GOT3 (cell line): ENCODE measurements around the gene SUSD4.

ENCODE experiments used
- DNase-seq: peaks from one replicate; lab custom pipeline; 2025; ENCODE audit warnings: mixed read lengths; lab: John Stamatoyannopoulos, UW

The SUSD4 gene

GRCh38 chr1:223228931-223229528, 134.9 kb downstream of the SUSD4 start:
- no peak for DNase-seq

GRCh38 chr1:223228201-223228600, 135.8 kb downstream of the SUSD4 start:
- no peak for DNase-seq

GRCh38 chr1:223227486-223228196, 136.3 kb downstream of the SUSD4 start:
- no peak for DNase-seq

- DNase-seq: no peak
These were observed 136.9 kb downstream of the SUSD4 start for GRCh38 chr1:223227031-223227430.

GRCh38 chr1:223226271-223226670, 137.7 kb downstream of the SUSD4 start:
- no peak for DNase-seq

GRCh38 chr1:223225481-223225880, 138.5 kb downstream of the SUSD4 start:
- no peak for DNase-seq

- no peak for DNase-seq
These were observed 138.9 kb downstream of the SUSD4 start for GRCh38 chr1:223225061-223225460.

- no peak for DNase-seq
These were observed 139.5 kb downstream of the SUSD4 start for GRCh38 chr1:223224465-223224864.

GRCh38 chr1:223223091-223223995, 140.6 kb downstream of the SUSD4 start:
- no peak for DNase-seq

- DNase-seq: no peak
These were observed 141.6 kb downstream of the SUSD4 start for GRCh38 chr1:223222377-223222776.

- DNase-seq: no peak
These were observed 142.3 kb downstream of the SUSD4 start for GRCh38 chr1:223221686-223222085.

- no peak for DNase-seq
These were observed 143.9 kb downstream of the SUSD4 start for GRCh38 chr1:223219846-223220610.

GRCh38 chr1:223219318-223219635, 144.7 kb downstream of the SUSD4 start:
- DNase-seq: no peak

- DNase-seq: no peak
These were observed 146.2 kb downstream of the SUSD4 start for GRCh38 chr1:223217781-223218180.

GRCh38 chr1:223216531-223217205, 147.3 kb downstream of the SUSD4 start:
- DNase-seq: no peak

- no peak for DNase-seq
These were observed 147.9 kb downstream of the SUSD4 start for GRCh38 chr1:223216074-223216473.

- no peak for DNase-seq
These were observed 148.9 kb downstream of the SUSD4 start for GRCh38 chr1:223215026-223215425.

GRCh38 chr1:223214261-223214807, 149.6 kb downstream of the SUSD4 start:
- DNase-seq: no peak

GRCh38 chr1:223212441-223212840, 151.5 kb downstream of the SUSD4 start:
- no peak for DNase-seq

- DNase-seq: no peak
These were observed 152.5 kb downstream of the SUSD4 start for GRCh38 chr1:223211323-223211985.

GRCh38 chr1:223210788-223211120, 153.2 kb downstream of the SUSD4 start:
- DNase-seq: no peak
